HEK293 (cell line): ENCODE measurements around the gene ADAMTS8.

ENCODE experiments used
- RBAK ChIP-seq: fragments of 450-650 bp; formaldehyde crosslinking; IDR thresholded peaks from 2 replicates; pipeline ENCODE4 v1.5.1; 2016; ENCODE audit warnings: missing biosample characterization, missing genetic modification characterization
- WT1 ChIP-seq: fragments of 450-650 bp; formaldehyde crosslinking; IDR thresholded peaks from 2 replicates; pipeline ENCODE4 v1.5.1; 2016; ENCODE audit warnings: missing biosample characterization, missing genetic modification characterization
- ZBTB1 ChIP-seq: fragments of 450-650 bp; formaldehyde crosslinking; IDR thresholded peaks from 2 replicates; pipeline ENCODE4 v1.5.1; 2016; ENCODE audit warnings: missing biosample characterization, missing genetic modification characterization
- ZNF140 ChIP-seq: fragments of 450-650 bp; formaldehyde crosslinking; IDR thresholded peaks from 2 replicates; pipeline ENCODE4 v1.5.1; 2016; ENCODE audit warnings: missing biosample characterization, missing genetic modification characterization
- ZNF266 ChIP-seq: fragments of 450-650 bp; formaldehyde crosslinking; IDR thresholded peaks from 2 replicates; pipeline ENCODE4 v1.5.1; 2016; ENCODE audit warnings: missing biosample characterization, missing genetic modification characterization, low read depth
- TF ChIP-seq, protein P1 (sequence below): fragments of 450-650 bp; formaldehyde crosslinking; IDR thresholded peaks from 2 replicates; pipeline ENCODE4 v1.5.1; 2016; ENCODE audit warnings: missing biosample characterization, missing genetic modification characterization
- TF ChIP-seq, protein P2 (sequence below): sonication (generic); formaldehyde crosslinking; IDR thresholded peaks from 2 replicates; pipeline ENCODE4 v1.8.1; 2022; ENCODE audit warnings: mild to moderate bottlenecking, moderate library complexity, missing genetic modification reagents

DNA sequence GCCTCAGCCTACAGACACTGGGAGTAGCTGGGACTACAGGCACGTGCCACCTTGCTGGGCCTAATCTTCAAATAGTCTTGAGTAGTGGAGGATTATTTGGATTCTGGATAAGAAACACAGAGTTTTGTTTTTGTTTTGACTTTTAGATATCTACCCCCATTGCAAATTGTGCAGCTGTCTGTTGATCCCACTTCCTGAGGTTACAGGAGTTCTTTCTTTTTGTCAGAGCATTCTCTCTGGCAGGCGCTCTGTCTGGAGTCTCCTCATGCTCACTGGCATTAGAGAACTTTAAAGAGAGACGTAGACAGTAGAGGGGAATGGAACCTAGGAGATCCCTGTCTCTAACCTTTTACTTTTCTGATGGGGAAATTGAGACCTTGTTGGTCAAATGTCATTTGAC, 7.8 kb upstream of the ADAMTS8 start:
- TF ChIP-seq RBAK, result no peak
- no peak for TF ChIP-seq ZNF140 (tag by site-specific recombination)
- TF ChIP-seq, protein P1, sequence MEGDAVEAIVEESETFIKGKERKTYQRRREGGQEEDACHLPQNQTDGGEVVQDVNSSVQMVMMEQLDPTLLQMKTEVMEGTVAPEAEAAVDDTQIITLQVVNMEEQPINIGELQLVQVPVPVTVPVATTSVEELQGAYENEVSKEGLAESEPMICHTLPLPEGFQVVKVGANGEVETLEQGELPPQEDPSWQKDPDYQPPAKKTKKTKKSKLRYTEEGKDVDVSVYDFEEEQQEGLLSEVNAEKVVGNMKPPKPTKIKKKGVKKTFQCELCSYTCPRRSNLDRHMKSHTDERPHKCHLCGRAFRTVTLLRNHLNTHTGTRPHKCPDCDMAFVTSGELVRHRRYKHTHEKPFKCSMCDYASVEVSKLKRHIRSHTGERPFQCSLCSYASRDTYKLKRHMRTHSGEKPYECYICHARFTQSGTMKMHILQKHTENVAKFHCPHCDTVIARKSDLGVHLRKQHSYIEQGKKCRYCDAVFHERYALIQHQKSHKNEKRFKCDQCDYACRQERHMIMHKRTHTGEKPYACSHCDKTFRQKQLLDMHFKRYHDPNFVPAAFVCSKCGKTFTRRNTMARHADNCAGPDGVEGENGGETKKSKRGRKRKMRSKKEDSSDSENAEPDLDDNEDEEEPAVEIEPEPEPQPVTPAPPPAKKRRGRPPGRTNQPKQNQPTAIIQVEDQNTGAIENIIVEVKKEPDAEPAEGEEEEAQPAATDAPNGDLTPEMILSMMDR (tag by site-specific recombination), result no peak
- no peak for TF ChIP-seq ZNF266
- TF ChIP-seq ZBTB1 (tag by site-specific recombination), result no peak
- TF ChIP-seq, protein P2, sequence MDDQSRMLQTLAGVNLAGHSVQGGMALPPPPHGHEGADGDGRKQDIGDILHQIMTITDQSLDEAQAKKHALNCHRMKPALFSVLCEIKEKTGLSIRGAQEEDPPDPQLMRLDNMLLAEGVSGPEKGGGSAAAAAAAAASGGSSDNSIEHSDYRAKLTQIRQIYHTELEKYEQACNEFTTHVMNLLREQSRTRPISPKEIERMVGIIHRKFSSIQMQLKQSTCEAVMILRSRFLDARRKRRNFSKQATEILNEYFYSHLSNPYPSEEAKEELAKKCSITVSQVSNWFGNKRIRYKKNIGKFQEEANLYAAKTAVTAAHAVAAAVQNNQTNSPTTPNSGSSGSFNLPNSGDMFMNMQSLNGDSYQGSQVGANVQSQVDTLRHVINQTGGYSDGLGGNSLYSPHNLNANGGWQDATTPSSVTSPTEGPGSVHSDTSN (CRISPR knock-in tag), result no peak
- TF ChIP-seq WT1 (tag by site-specific recombination), result no peak
